Measurements from ENCODE around the gene TENT5C. TPM values are rescaled to one million over a fixed set of nuclear protein-coding genes. Genes with fewer than 3 reads are reported as not detected.
"Not testable (repeated sequence)": the region's sequence is repeated elsewhere in the genome, so short reads cannot be mapped to it uniquely, and the experiment has no call there.

TENT5C gene
- total RNA-seq, result 0.53 and 1.2 TPM in 2 replicates

- Histone ChIP-seq H3K36me3 (ENCODE audit: control insufficient read depth, insufficient read depth, low read length) (no peaks in the 10 kb centered on the region), H3K27me3 (ENCODE audit: control insufficient read depth, insufficient read depth, low read length) (no peaks in the 10 kb centered on the region), H3K4me3 (ENCODE audit: low read depth, low read length) (peak within 1 kb of the TSS; percentile 66)
- DNase-seq (ENCODE audit: low read depth) (peak; percentile 86), FAIRE-seq (no peak)
- TF ChIP-seq, protein P1, sequence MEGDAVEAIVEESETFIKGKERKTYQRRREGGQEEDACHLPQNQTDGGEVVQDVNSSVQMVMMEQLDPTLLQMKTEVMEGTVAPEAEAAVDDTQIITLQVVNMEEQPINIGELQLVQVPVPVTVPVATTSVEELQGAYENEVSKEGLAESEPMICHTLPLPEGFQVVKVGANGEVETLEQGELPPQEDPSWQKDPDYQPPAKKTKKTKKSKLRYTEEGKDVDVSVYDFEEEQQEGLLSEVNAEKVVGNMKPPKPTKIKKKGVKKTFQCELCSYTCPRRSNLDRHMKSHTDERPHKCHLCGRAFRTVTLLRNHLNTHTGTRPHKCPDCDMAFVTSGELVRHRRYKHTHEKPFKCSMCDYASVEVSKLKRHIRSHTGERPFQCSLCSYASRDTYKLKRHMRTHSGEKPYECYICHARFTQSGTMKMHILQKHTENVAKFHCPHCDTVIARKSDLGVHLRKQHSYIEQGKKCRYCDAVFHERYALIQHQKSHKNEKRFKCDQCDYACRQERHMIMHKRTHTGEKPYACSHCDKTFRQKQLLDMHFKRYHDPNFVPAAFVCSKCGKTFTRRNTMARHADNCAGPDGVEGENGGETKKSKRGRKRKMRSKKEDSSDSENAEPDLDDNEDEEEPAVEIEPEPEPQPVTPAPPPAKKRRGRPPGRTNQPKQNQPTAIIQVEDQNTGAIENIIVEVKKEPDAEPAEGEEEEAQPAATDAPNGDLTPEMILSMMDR (IDR thresholded peaks at IDR 0.05; ENCODE audit: insufficient read depth, low read length, severe bottlenecking), result no peak
Observed at GRCh38 chr1:117605774-117606648, at the start of gene TENT5C. TENT5C (plus strand) TSS chr1:117606048; CDS start chr1:117622869, 16,821 bp downstream.

GRCh38 chr1:117556341-117556740, 49.5 kb upstream of the TENT5C start:
- no peaks in the 10 kb centered on the region for H3K27me3 ChIP-seq (ENCODE audit: control insufficient read depth, insufficient read depth, low read length)
- no peak for DNase-seq (ENCODE audit: low read depth)
- no peak for FAIRE-seq
- TF ChIP-seq, protein P1 (IDR thresholded peaks at IDR 0.05; ENCODE audit: insufficient read depth, low read length, severe bottlenecking), result no peak
- H3K4me3 ChIP-seq (ENCODE audit: low read depth, low read length), result no peak overlapping the region
- no peaks in the 10 kb centered on the region for H3K36me3 ChIP-seq (ENCODE audit: control insufficient read depth, insufficient read depth, low read length)

GRCh38 chr1:117556976-117557375, 48.9 kb upstream of the TENT5C start:
- Histone ChIP-seq H3K4me3 (ENCODE audit: low read depth, low read length) (no peak overlapping the region), H3K36me3 (ENCODE audit: control insufficient read depth, insufficient read depth, low read length) (no peaks in the 10 kb centered on the region), H3K27me3 (ENCODE audit: control insufficient read depth, insufficient read depth, low read length) (no peaks in the 10 kb centered on the region)
- TF ChIP-seq, protein P1 (IDR thresholded peaks at IDR 0.05; ENCODE audit: insufficient read depth, low read length, severe bottlenecking), result no peak
- DNase-seq (ENCODE audit: low read depth) (no peak), FAIRE-seq (no peak)

- FAIRE-seq; H3K36me3 ChIP-seq (ENCODE audit: control insufficient read depth, insufficient read depth, low read length); H3K4me3 ChIP-seq (ENCODE audit: low read depth, low read length); H3K27me3 ChIP-seq (ENCODE audit: control insufficient read depth, insufficient read depth, low read length); DNase-seq (ENCODE audit: low read depth): not testable (repeated sequence)
Observed at GRCh38 chr1:117558451-117558850, 47.4 kb upstream of the TENT5C start.

GRCh38 chr1:117559139-117559538, 46.7 kb upstream of the TENT5C start:
- FAIRE-seq (no peak), DNase-seq (ENCODE audit: low read depth) (no peak)
- Histone ChIP-seq H3K36me3 (ENCODE audit: control insufficient read depth, insufficient read depth, low read length) (no peaks in the 10 kb centered on the region), H3K4me3 (ENCODE audit: low read depth, low read length) (no peak overlapping the region), H3K27me3 (ENCODE audit: control insufficient read depth, insufficient read depth, low read length) (no peaks in the 10 kb centered on the region)
- TF ChIP-seq, protein P1 (IDR thresholded peaks at IDR 0.05; ENCODE audit: insufficient read depth, low read length, severe bottlenecking), result no peak

DNA sequence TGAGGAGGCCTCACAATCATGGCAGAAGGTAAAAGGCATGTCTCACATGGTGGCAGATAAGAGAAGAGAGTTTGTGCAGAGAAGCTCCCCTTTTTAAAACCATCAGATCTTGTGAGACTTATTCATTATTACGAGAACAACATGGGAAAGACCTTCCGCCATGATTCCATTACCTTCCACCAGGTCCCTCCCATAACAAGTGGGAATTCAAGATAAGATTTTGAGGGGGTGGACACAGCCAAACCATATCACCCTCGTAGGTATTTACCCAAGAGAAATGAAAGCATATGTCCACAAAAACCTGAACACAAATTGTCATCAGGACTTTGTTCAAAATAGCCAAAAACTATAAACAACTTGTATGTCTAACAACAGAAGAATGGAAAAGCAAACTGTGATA, 45.9 kb upstream of the TENT5C start:
- FAIRE-seq, result no peak
- Histone ChIP-seq H3K27me3 (ENCODE audit: control insufficient read depth, insufficient read depth, low read length) (no peaks in the 10 kb centered on the region), H3K36me3 (ENCODE audit: control insufficient read depth, insufficient read depth, low read length) (no peaks in the 10 kb centered on the region), H3K4me3 (ENCODE audit: low read depth, low read length) (no peak overlapping the region)
- no peak for DNase-seq (ENCODE audit: low read depth)
- TF ChIP-seq, protein P1 (IDR thresholded peaks at IDR 0.05; ENCODE audit: insufficient read depth, low read length, severe bottlenecking), result no peak
